OCI-LY3 (cell line): Measurements from ENCODE around the gene PLA1A.
"Not testable (repeated sequence)": the region's sequence is repeated elsewhere in the genome, so short reads cannot be mapped to it uniquely, and the experiment has no call there.

Source experiments
- EZH2phosphoT487 ChIP-seq: fragments of 200-600 bp; shearing (Covaris generic); IDR thresholded peaks from 2 replicates; pipeline ENCODE4 v1.6.1; 2018; ENCODE audit warnings: antibody characterized with exemption, mixed run types, low read depth
- TF ChIP-seq, protein P1 (sequence below): fragments of 200-600, 300-600 bp; sonication (generic); IDR thresholded peaks from 2 replicates; pipeline ENCODE4 v1.5.1; 2014; ENCODE audit warnings: antibody characterized with exemption, low read length, low read depth

DNA sequence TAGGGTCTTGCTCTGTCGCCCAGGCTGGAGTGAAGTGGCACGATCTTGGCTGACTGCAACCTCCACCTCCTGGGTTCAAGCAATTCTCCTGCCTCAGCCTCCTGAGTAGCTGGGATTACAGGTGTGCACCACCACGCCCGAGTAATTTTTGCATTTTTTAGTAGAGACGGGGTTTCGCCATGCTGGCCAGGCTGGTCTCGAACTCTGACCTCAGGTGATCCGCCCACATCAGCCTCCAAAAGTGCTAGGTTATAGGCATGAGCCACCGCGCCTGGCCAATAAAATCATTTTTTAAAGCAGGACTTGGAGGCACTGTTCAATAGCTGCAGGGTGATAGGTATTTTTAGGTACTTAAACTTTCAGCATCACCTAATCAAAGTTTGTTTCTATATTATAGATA lies 80.5 kb downstream of the PLA1A start:
- not testable (repeated sequence) for TF ChIP-seq EZH2phosphoT487
- TF ChIP-seq, protein P1, sequence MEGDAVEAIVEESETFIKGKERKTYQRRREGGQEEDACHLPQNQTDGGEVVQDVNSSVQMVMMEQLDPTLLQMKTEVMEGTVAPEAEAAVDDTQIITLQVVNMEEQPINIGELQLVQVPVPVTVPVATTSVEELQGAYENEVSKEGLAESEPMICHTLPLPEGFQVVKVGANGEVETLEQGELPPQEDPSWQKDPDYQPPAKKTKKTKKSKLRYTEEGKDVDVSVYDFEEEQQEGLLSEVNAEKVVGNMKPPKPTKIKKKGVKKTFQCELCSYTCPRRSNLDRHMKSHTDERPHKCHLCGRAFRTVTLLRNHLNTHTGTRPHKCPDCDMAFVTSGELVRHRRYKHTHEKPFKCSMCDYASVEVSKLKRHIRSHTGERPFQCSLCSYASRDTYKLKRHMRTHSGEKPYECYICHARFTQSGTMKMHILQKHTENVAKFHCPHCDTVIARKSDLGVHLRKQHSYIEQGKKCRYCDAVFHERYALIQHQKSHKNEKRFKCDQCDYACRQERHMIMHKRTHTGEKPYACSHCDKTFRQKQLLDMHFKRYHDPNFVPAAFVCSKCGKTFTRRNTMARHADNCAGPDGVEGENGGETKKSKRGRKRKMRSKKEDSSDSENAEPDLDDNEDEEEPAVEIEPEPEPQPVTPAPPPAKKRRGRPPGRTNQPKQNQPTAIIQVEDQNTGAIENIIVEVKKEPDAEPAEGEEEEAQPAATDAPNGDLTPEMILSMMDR: not testable (repeated sequence)
